ENCODE measurements around the gene PLCL2.

PLCL2 gene

DNA sequence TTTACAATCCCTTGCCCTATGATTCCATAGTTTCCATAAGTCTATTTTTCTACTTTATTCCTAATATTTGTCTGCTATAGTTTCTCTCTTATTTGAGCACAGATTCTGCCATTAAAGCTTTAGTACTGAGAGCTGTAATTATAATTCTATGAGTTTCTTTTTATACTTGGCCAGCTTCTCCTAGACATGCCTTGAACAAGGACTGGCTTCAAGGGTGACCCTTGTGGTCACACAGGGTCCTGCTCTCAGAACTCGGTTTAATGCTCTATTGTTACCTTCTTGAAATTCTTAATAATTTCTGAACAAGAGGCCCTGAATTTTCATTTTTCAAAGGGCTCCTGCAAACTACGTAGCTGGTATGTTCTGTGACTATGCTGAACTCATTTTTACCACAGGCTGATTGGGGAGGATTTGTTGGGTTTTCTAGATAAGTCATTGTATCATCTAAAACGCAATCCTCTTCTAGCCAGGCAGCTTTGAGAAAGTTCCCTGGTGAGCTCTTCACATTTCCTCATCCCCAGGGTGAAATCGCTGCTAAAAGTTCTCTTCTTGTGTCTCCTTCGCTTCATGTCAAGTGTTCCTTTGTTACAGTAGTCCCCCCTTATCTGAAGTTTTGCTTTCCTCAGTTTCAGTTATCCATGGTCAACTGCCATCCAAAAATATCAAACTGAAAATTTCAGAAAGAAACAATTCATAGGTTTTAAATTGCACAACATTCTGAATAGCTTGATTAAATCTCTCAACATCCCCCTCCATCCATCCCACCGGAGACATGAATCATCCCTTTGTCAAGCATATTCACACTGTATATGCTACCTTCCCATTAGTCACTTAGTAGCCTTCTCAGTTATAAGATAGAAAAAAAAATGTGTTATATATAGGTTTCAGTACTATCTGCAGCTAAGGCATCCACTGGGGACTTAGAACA, 12.6 kb upstream of the PLCL2 start:
- Histone ChIP-seq H3K27ac (ENCODE audit: low read depth, low read length) (no peak overlapping the region), H3K9ac (ENCODE audit: low read length) (no peak overlapping the region), H3K36me3 (ENCODE audit: control insufficient read depth, insufficient read depth, low read length) (no peaks in the 10 kb centered on the region), H3K4me1 (ENCODE audit: control insufficient read depth, insufficient read depth, low read length) (no peaks in the 10 kb centered on the region), H3K4me3 (ENCODE audit: low read length) (no peak overlapping the region), H3K27me3 (ENCODE audit: control insufficient read depth, insufficient read depth, low read length) (no peaks in the 10 kb centered on the region)

DNA sequence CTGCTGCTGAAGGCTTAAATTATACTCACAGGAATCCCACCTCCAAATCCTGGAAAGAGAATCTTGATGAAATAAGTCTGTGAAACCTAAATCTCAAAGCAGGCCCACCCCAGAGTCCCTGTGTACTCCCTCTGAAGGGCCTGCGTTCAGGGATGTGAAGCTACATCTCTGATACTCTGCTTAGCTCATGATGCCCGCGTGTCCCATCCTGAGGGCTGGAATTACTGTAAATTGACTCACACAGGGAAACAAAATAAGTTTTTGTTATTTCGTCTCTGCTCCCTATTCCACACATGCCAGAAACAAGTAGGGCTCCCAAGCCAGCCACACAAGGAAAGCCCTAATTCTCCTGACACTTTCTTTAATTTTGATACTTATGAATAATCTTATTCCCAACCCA, 10.9 kb upstream of the PLCL2 start:
- Histone ChIP-seq H3K27ac (ENCODE audit: low read depth, low read length) (no peak overlapping the region), H3K9ac (ENCODE audit: low read length) (no peak overlapping the region), H3K27me3 (ENCODE audit: control insufficient read depth, insufficient read depth, low read length) (no peaks in the 10 kb centered on the region), H3K4me3 (ENCODE audit: low read length) (no peak overlapping the region), H3K4me1 (ENCODE audit: control insufficient read depth, insufficient read depth, low read length) (no peaks in the 10 kb centered on the region), H3K36me3 (ENCODE audit: control insufficient read depth, insufficient read depth, low read length) (no peaks in the 10 kb centered on the region)

DNA sequence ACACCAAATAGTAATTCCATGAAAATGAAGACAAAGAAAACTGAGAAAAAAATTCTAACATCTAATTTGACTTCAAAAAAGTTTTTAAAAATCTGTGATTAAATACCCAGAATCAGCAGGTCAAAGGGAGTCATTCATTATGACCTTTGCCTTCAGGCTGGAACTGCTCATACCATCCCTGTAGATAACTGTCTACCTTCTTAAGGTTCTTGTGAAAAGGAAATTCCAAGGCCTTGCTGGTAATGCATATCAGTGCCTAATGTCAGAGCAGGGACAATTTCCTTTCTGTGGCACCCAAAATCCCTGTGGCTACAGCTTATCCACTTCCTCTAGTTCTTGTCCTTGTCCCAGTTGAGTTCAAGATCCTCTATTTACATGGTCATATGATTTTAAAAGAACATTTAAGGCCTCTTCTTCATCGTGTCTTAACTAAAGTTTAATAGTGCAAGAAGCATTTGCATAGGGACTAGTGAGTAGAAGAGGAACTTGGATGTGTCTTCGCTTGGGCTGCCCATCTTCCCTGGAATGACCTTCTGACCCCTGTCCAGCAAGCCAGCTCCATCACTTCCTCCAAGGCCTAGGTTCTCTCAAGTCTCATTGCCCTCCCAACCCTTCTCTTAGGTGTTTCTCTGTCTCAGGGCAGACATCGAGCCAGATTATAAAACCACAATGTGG, 8.7 kb upstream of the PLCL2 start:
- Histone ChIP-seq H3K4me3 (ENCODE audit: low read length) (no peak overlapping the region), H3K27ac (ENCODE audit: low read depth, low read length) (no peak overlapping the region), H3K36me3 (ENCODE audit: control insufficient read depth, insufficient read depth, low read length) (no peaks in the 10 kb centered on the region), H3K9ac (ENCODE audit: low read length) (no peak overlapping the region), H3K27me3 (ENCODE audit: control insufficient read depth, insufficient read depth, low read length) (no peaks in the 10 kb centered on the region), H3K4me1 (ENCODE audit: control insufficient read depth, insufficient read depth, low read length) (no peaks in the 10 kb centered on the region)

DNA sequence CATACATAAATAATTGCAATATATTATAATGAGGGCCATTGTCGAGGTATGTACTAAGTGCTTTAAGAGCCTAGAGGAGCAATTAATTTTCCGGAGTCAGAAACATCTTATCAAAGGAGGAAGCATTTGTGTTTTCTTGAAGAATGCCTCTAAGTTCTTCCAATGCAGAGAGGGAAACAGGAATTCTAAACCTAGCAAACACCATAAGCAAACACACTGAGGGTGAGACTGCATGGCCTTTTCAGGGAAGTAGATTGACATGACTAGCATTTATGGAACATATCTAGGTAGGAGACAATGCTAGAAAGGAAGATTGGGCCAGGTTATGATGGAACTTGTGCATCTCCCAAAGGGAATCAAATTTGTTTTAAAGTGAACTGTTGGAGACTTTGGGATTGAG, 7.2 kb upstream of the PLCL2 start:
- H3K27me3 ChIP-seq (ENCODE audit: control insufficient read depth, insufficient read depth, low read length) = no peaks in the 10 kb centered on the region
- no peak overlapping the region for H3K4me3 ChIP-seq (ENCODE audit: low read length)
- no peak overlapping the region for H3K9ac ChIP-seq (ENCODE audit: low read length)
- H3K36me3 ChIP-seq (ENCODE audit: control insufficient read depth, insufficient read depth, low read length) = no peaks in the 10 kb centered on the region
- H3K27ac ChIP-seq (ENCODE audit: low read depth, low read length) = no peak overlapping the region
- no peaks in the 10 kb centered on the region for H3K4me1 ChIP-seq (ENCODE audit: control insufficient read depth, insufficient read depth, low read length)

DNA sequence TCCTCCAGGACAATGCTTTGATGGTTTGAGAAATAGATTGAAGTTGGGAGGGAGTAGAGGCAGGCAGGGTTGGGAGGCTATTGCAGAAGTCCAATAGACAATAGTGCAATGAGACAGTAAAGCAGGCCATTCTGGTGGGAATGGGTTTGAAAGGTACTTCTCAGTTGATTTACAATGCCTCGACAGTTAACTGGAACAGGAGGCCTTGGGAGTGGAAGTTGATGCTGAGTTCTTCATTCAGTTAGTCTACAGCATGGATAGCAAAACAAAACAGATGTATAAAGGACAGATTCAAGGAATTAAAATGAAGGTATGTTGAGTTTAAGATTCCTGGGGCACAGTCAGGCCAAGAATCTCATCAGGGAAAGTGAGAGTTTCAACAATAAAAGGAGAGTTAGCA, 6.8 kb upstream of the PLCL2 start:
- Histone ChIP-seq H3K9ac (ENCODE audit: low read length) (no peak overlapping the region), H3K27me3 (ENCODE audit: control insufficient read depth, insufficient read depth, low read length) (no peaks in the 10 kb centered on the region), H3K4me3 (ENCODE audit: low read length) (no peak overlapping the region), H3K27ac (ENCODE audit: low read depth, low read length) (no peak overlapping the region), H3K4me1 (ENCODE audit: control insufficient read depth, insufficient read depth, low read length) (no peaks in the 10 kb centered on the region), H3K36me3 (ENCODE audit: control insufficient read depth, insufficient read depth, low read length) (no peaks in the 10 kb centered on the region)

DNA sequence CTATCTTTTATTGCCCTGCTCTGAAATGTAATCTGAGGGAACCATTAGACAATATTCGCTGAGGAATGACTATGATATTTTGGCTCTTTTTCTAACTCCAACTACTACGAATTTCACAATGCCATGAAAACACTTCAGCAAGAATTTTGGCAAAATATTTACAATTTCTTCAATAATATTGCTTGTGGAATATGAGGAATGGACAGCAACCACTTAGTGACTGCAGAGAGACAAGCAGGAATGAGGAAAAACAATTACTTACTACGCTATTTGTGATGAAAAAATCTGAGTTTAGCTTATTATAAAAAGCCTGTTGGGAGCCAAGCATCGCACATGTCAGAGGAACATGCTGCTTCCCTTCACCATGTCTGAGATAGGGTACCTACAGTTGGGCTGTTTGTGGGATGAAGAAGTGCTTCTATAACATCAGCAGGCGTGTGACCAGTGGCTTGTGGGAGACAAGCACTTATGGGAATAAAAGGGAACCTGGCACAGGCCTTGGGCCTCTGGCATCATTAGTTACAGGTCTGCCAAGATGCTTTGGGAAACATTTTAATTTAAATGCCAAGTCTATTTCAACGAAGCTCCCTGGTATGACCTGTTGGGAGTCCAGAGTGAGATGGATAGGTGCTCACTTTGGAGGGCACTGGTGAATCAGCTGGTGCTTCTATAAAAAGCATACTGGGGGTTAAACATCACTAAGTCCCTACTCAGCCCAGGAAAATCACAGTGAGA, 2.7 kb upstream of the PLCL2 start:
- Histone ChIP-seq H3K9ac (ENCODE audit: low read length) (no peak overlapping the region), H3K4me1 (ENCODE audit: control insufficient read depth, insufficient read depth, low read length) (no peaks in the 10 kb centered on the region), H3K27ac (ENCODE audit: low read depth, low read length) (no peak overlapping the region), H3K4me3 (ENCODE audit: low read length) (no peak overlapping the region), H3K36me3 (ENCODE audit: control insufficient read depth, insufficient read depth, low read length) (no peaks in the 10 kb centered on the region), H3K27me3 (ENCODE audit: control insufficient read depth, insufficient read depth, low read length) (no peaks in the 10 kb centered on the region)

DNA sequence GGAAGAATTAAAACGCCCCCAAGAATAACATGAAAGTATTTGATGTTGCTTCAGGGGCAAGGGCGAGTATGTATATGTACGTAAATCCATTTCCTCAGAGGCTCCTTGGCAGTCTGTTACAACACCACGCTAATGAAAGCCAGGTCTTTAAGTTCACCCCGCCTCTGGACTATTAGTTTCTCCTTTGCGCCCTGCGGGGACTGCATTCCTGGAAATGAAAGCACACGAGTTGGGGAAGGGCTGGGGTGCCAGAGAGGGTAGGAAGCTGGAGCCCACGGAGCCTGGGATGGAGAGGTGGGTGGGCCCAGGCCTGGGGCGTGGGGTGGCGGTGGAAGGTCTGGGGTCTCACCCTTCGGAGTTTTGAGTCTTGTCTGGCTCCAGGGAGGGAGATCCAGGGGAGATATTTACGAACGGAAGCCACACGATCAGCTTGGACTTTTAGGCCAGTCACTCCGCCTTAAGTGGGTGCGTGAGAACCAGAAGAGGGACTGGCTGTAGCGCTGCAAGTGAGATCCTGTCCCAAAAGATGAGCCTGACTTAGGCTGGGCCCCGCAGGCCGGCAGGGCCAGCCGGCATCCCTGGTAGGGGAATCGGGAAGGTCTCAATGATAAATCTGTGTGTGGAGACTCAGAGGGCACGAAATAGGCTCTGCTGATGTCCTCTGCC, 1.6 kb upstream of the PLCL2 start:
- H3K9ac ChIP-seq (ENCODE audit: low read length) = no peak overlapping the region
- H3K27me3 ChIP-seq (ENCODE audit: control insufficient read depth, insufficient read depth, low read length) = no peaks in the 10 kb centered on the region
- H3K27ac ChIP-seq (ENCODE audit: low read depth, low read length) = no peak overlapping the region
- no peak overlapping the region for H3K4me3 ChIP-seq (ENCODE audit: low read length)
- H3K4me1 ChIP-seq (ENCODE audit: control insufficient read depth, insufficient read depth, low read length) = no peaks in the 10 kb centered on the region
- H3K36me3 ChIP-seq (ENCODE audit: control insufficient read depth, insufficient read depth, low read length) = no peaks in the 10 kb centered on the region

DNA sequence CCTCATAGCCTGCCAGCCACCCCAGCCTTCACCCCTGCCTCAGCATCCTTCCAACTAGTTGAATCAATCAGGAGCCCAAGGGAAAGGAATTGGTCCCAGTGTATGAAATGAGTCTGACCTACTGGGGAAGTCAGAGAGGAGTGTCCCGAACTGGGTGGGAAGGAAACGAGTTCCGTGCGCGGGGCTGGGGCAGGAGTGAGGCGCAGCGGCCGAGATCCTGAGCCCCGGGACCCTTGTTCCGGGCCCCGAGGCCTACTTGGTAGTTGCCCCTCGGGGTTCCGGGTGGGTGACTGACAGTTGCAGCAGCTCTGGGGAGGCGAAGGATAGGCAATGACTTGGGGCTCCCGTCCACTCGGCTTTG, 1.1 kb upstream of the PLCL2 start:
- Histone ChIP-seq H3K4me1 (ENCODE audit: control insufficient read depth, insufficient read depth, low read length) (no peaks in the 10 kb centered on the region), H3K9ac (ENCODE audit: low read length) (no peak overlapping the region), H3K36me3 (ENCODE audit: control insufficient read depth, insufficient read depth, low read length) (no peaks in the 10 kb centered on the region), H3K27me3 (ENCODE audit: control insufficient read depth, insufficient read depth, low read length) (no peaks in the 10 kb centered on the region), H3K4me3 (ENCODE audit: low read length) (peak overlapping the region; percentile 81), H3K27ac (ENCODE audit: low read depth, low read length) (peak overlapping the region; percentile 65)

DNA sequence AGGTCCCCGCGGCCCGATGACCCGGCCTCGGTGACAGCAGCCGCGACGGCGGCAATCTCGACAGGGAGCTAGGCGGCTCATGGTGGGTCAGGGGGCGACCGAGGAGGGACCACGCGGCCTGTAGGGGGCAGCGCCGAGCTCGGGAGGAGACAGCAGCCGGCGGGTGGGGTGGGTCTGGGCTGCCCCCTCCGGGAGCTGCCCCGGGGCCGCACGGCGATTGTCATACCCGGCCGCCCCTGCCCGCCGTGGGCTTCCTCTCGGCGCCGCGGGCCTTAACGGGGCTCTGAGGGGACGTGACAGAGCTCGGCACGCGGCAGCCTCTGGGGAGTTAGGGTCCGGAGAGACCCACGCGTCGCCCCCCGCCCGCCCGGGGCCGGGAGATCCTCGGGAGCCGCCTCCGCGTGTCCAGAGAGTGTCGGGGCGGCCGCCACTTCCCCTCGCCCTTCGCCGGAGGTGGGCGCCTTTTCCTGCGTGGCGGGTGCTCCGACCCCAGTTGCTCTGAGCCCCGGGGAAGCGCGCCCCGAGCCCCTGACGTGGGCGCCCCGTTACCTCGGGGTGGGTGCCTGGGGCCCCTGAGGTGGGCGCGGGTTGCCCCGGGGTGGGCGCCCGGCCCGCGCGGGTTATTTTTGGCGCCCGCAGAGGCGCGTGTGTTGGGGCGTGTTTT, 539 bp upstream of the PLCL2 start:
- Histone ChIP-seq H3K9ac (ENCODE audit: low read length) (peak overlapping the region; percentile 27), H3K27ac (ENCODE audit: low read depth, low read length) (peak overlapping the region; percentile 65), H3K4me3 (ENCODE audit: low read length) (peak overlapping the region; percentile 81), H3K4me1 (ENCODE audit: control insufficient read depth, insufficient read depth, low read length) (no peaks in the 10 kb centered on the region), H3K36me3 (ENCODE audit: control insufficient read depth, insufficient read depth, low read length) (no peaks in the 10 kb centered on the region), H3K27me3 (ENCODE audit: control insufficient read depth, insufficient read depth, low read length) (no peaks in the 10 kb centered on the region)

DNA sequence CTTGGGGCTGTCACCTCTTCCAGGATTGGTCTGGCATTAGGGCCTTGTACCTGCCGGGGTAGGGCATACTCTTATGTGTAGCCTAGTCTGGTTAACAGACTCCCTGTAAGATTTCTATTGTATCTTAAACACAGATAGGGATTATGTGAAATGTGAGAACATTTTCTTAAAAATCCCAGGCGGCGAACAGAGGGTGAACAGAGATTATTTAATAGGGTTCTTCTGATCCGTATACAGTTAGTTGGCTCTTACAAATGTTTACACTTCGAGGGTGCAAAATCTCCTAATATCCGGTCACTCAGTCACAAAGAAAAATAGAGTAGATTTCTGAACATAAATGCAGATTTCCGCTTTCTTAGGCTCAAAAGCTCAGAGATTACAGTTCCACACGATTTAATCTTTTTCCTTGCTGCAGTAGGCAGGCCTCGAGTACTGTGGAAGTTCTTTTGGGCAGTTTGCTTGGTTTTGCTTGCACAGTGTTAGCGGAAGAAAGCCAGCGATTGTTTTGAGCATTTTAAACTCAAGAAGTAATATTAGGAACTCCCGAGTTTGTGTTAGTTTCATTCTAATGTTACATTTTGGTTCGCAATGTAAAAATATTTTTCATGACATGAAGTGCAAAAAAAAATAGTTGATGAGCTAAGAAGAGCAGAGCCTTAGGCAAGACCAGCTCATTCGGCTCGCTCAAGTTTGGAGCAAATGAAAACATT, 993 bp downstream of the PLCL2 start:
- no peaks in the 10 kb centered on the region for H3K4me1 ChIP-seq (ENCODE audit: control insufficient read depth, insufficient read depth, low read length)

DNA sequence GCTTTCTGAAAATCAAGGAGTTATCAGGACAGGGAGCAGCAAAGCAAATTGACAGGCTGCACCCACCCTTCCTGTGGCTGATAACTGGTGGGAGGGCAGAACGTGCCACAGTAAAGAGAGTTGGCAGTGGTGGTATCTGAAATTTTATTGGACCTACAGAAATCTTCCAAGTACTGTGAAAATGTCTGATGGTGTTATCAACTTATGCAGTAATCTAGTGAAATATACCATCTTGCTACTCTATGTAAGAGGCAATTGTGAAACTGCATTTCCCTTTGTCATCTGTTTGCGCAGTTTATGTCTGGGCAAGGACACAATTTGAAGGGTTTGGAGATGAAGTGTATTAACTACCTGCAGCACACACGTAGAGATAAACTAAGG, 1.5 kb downstream of the PLCL2 start:
- no peak overlapping the region for H3K9ac ChIP-seq (ENCODE audit: low read length)
- H3K27me3 ChIP-seq (ENCODE audit: control insufficient read depth, insufficient read depth, low read length) = no peaks in the 10 kb centered on the region
- H3K4me3 ChIP-seq (ENCODE audit: low read length) = peak overlapping the region; percentile 81
- no peaks in the 10 kb centered on the region for H3K4me1 ChIP-seq (ENCODE audit: control insufficient read depth, insufficient read depth, low read length)
- H3K27ac ChIP-seq (ENCODE audit: low read depth, low read length) = no peak overlapping the region
- H3K36me3 ChIP-seq (ENCODE audit: control insufficient read depth, insufficient read depth, low read length) = no peaks in the 10 kb centered on the region

More for the DNA sequence above, 993 bp downstream of the PLCL2 start:
- peak overlapping the region; percentile 81 for H3K4me3 ChIP-seq (ENCODE audit: low read length)
- H3K27me3 ChIP-seq (ENCODE audit: control insufficient read depth, insufficient read depth, low read length) = no peaks in the 10 kb centered on the region
- no peaks in the 10 kb centered on the region for H3K36me3 ChIP-seq (ENCODE audit: control insufficient read depth, insufficient read depth, low read length)
- no peak overlapping the region for H3K9ac ChIP-seq (ENCODE audit: low read length)
- peak overlapping the region; percentile 6 for H3K27ac ChIP-seq (ENCODE audit: low read depth, low read length)
